Measurements from ENCODE around the gene PPIP5K2. TPM values are rescaled to one million over a fixed set of nuclear protein-coding genes. Genes with fewer than 3 reads are reported as not detected.
A peak's percentile ranks its signal among the peaks of the same experiment; 100 is the strongest.

The PPIP5K2 gene
- total RNA-seq, 2 experiments from 2014 or later = 77.8 to 84.0 TPM

- Mint-ChIP-seq H3K4me1 (peaks cover 27% of the 10 kb centered on the region), H3K27ac (peak overlapping the region; percentile 58), H3K27me3 (no peaks in the 10 kb centered on the region), H3K4me3 (peak overlapping the region; percentile 84), H3K9me3 (no peaks in the 10 kb centered on the region), H3K36me3 (peaks cover 2% of the 10 kb centered on the region)
- no peak for DNase-seq
Measured at GRCh38 chr5:103259705-103260355, 139.7 kb downstream of the PPIP5K2 start.

DNA sequence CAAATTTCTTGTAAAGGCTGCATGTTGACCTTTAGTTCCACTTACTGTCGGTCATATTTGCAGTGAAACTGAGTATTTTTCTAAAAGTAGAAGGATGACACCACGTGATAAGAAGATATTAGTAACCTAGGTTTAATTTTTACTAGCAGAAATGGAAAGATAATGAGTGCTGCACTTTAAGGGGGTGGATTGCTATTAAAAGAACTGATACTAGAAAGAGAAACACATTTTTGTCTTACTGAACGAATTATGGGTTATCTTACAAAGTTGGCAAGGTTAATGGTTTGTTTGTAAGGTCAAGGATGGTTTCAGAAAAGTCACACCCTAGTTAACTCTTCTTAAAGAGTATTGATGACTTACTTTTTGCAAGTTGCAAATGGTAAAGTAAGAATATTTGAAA, 140.8 kb downstream of the PPIP5K2 start:
- H3K4me3 Mint-ChIP-seq = no peak overlapping the region
- H3K27ac Mint-ChIP-seq = no peak overlapping the region
- peaks cover 2% of the 10 kb centered on the region for H3K36me3 Mint-ChIP-seq

More for the DNA sequence above, 140.8 kb downstream of the PPIP5K2 start:
- no peak for DNase-seq
- Mint-ChIP-seq H3K27me3 (no peaks in the 10 kb centered on the region), H3K9me3 (no peaks in the 10 kb centered on the region), H3K4me1 (peaks cover 27% of the 10 kb centered on the region)

Other genes with a start within 250 kb of the PPIP5K2 start
- gene GIN1, start 163 bp upstream of the PPIP5K2 start, total RNA-seq = 1 to 10 TPM; 7.5 to 8.5 TPM
- 1 to 10 TPM; 7.9 to 8.0 TPM for gene MACIR, start 138.5 kb downstream of the PPIP5K2 start, total RNA-seq

All from activated naive CD8-positive, alpha-beta T cell treated with anti-CD3 and anti-CD28 coated beads for 36 hours (primary cell).